ENCODE data around the gene ZNF286A.
"Not testable (repeated sequence)": the region's sequence is repeated elsewhere in the genome, so short reads cannot be mapped to it uniquely, and the experiment has no call there.

Gene ZNF286A

GRCh38 chr17:15699413-15699924 is at the start of gene ZNF286A:
Gene ZNF286A (plus strand): TSS chr17:15699752. CDS start chr17:15700330, 578 bp downstream.
- DNase-seq (ENCODE audit: low spot score) = peak; percentile 87

- no peak for DNase-seq (ENCODE audit: low spot score)
Measured at GRCh38 chr17:15649861-15650421, 49.6 kb upstream of the ZNF286A start.

- no peak for DNase-seq (ENCODE audit: low spot score)
Measured at GRCh38 chr17:15650741-15651582, 48.6 kb upstream of the ZNF286A start.

- peak; percentile 49 for DNase-seq (ENCODE audit: low spot score)
Measured at GRCh38 chr17:15651583-15652110, 47.9 kb upstream of the ZNF286A start.

DNA sequence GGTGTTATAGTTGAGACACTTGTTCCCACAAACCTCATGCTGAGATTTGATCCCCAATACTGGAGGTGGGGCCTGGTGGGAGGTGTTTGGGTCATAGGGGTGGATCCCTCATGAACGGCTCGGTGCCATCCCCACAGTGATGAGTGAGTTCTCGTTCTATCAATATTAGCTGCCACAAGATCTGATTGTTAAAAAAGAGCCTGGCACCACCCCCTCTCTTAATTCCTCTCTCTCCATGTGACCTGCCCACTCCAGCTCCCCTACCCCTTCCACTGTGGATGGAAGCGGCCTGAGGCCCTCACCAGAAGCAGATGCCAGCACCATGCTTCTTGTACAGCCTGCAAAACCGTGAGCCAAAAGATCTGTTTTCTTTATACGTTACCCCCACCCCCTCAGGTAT is 46.6 kb upstream of the ZNF286A start:
- no peak for DNase-seq (ENCODE audit: low spot score)

DNA sequence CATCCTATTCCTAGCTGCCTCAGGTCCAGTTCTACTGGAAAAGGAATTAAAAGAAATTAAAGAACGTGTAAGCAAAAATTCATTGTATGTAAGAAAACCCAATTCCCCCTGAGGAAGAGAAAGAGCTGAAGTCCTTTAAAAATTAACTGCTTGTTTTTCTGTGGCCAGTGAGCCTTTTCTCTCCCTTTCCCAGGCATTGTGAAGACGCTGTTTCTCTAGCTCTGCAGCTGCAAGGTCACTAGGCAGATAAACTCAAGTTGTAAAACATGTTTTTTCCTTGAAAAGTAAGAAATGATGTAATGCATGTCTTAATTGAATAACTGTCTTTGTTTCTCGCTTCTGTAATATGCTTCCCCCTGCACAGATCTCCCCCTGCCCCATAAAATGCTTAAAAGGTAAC is 45.2 kb upstream of the ZNF286A start:
- not testable (repeated sequence) for DNase-seq (ENCODE audit: low spot score)

DNA sequence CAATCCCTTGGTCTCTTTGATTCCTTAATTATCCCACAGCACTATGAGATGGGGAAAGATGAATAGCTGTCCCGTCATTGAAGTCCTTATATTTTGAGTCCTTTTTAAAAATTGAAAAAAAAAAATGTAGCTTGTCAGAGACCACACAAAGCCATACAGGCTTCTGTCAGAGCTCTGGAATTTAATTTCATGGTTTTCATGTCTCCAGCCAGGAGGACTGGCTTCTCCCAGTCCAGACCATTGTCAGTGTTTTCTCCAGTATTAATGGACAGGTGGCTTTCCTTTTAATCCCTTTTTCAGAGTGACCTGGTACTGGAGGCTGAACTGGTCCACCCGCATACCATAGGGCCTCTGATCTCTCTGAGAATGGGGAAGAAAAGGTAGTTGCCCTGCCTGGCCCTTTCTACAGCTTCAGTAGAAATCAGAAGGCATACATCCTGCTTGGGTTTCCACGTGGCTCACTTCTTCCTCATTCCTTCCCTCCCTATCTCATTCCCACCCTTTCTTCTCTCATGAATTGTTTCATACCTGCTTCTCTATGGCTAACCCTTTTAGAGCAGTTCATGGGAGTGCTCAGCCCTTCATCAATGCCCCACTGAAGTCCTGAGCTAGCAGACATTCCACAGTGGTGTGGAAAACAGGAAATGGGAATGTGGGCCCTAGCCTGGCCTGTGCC is 44.5 kb upstream of the ZNF286A start:
- DNase-seq (ENCODE audit: low spot score) = no peak

DNA sequence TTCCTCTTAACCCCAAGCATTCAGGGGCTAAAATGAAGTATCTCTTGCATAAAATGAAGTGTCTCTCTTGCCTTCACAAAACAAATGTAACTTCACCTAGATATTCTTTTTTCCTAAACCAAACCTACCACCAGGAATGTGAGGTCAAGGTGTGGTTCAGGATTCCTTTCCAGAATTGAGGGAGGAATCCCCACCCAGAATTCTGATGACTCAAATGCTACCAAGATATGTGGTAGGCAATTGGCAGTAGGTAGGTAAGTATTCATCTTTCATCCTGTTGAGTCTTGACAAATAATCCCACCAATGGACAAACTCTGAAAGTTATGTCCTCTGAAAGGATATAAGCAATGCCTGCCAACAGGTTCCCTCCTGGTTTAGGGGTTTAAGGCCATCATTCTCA is 41.7 kb upstream of the ZNF286A start:
- DNase-seq (ENCODE audit: low spot score) = no peak

- no peak for DNase-seq (ENCODE audit: low spot score)
Measured at GRCh38 chr17:15658296-15658695, 41.3 kb upstream of the ZNF286A start.

- no peak for DNase-seq (ENCODE audit: low spot score)
Measured at GRCh38 chr17:15659236-15659635, 40.3 kb upstream of the ZNF286A start.

- DNase-seq (ENCODE audit: low spot score) = no peak
Measured at GRCh38 chr17:15659663-15660062, 39.9 kb upstream of the ZNF286A start.

- DNase-seq (ENCODE audit: low spot score) = no peak
Measured at GRCh38 chr17:15660077-15660476, 39.5 kb upstream of the ZNF286A start.

DNA sequence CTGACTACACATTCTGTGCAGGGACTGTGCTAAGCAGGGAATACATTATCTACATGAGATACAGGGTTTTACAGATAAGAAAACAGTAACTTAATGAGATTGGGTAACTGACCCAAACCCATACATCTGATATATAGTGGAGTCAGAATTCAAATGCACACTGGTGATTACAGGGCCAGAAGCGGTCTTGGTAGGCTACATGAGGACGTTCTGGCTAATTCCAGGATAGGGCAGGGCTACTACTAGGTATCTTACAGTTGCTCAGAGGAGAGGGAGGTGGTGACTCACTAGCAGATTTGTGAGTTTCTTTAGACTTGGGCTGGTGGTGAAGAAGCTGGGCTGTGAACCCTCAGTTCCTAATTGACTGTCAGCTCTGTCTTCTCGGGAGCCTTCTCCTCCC is 36.9 kb upstream of the ZNF286A start:
- DNase-seq (ENCODE audit: low spot score) = no peak

GRCh38 chr17:15663176-15663575 is 36.4 kb upstream of the ZNF286A start:
- DNase-seq (ENCODE audit: low spot score) = no peak

DNA sequence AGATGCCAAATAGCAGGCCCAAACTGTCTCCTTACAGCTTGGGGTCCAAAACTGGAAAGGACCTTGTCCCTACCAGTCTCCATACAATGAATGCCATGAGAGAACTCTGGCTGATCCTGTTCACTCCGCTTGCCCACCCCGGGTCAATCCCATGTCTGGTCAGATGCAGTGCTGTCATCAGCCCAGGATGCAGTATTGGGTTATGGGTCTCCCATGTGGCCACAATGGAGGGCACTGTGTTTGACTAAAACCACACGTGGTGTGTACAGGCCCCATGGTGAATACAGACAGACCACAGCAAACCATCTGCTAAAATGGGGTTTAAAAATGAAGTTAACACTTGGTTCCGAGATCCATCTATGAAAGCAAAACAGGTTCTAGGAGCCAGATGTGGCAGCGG is 35.9 kb upstream of the ZNF286A start:
- no peak for DNase-seq (ENCODE audit: low spot score)

DNA sequence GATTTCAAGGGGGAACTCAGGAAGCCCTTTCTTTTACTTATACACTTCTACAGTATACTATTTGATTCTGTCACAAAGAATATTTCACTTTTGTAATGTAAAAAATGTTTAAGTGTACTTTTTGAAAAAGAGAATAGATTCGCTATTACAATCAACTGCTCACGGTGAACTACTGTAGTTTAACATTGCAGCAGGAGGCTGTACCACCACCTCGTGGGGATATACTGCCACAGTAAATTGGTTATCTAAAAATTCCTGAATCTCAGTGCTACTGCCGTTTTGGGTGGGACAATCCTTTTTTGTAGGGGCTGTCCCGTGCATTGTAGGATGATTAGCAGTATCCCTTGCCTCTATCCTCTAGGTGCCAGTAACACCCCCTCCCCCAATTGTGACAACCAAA is 30.0 kb upstream of the ZNF286A start:
- not testable (repeated sequence) for DNase-seq (ENCODE audit: low spot score)

GRCh38 chr17:15674640-15675039 is 24.9 kb upstream of the ZNF286A start:
- not testable (repeated sequence) for DNase-seq (ENCODE audit: low spot score)

DNA sequence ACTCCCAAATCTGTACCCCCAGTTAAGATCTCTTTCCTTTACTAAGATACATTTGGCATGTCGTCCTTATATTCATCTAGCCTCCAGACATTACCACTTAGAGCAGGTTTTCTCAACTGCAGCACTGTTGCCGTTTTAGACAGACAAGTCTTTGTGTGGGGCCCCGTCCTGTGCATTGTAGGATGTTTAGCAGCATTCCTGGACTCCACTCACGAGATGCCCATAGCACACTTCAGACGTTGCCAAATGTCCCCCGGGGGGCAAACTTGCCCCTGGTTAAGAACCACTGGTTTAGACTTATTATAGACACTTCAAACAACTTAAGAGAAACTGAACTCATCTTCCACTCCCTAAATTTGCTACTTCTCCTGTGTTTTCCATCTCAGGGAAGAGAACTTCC is 23.6 kb upstream of the ZNF286A start:
- not testable (repeated sequence) for DNase-seq (ENCODE audit: low spot score)

GRCh38 chr17:15683135-15683534 is 16.4 kb upstream of the ZNF286A start:
- DNase-seq (ENCODE audit: low spot score) = not testable (repeated sequence)

DNA sequence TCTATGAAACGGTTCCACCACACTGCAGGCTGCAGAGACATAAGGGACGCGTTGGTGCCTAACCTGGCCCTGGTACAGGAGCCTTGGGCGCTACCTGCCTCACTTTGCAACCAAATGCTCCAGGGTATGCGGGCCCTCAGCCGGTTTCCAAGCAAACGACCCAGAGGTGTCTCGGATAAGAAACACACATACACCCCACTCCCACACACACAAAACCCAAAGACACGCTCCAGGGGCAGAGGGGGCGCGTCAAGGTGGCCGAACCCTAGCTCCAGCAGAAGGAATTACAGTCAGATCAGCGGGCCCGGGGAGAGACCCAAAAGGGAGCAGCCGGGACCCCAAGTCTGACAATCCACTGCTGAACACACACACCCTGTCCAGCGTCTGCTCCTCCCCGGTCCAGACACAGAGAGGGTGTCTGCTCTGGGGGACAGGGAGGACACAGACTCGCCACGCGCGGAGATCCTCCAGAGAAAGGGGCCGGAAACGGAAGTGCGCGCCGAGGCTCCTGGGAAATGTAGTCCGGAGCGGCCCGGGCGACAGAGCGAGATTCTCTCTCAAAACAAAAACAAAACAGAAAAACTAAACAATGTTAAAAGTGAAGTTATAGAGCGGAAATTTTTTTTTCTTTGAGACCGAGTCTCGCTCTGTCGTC is 15.6 kb upstream of the ZNF286A start, which contains the start of gene TRIM16:
TRIM16 (minus strand) TSS at position 488 of the 655 bp plus-strand sequence. CDS start 32,702 bp downstream, outside the sequence.
- peak; percentile 19 for DNase-seq (ENCODE audit: low spot score)

GRCh38 chr17:15687494-15687893 is 12.1 kb upstream of the ZNF286A start:
- not testable (repeated sequence) for DNase-seq (ENCODE audit: low spot score)

DNA sequence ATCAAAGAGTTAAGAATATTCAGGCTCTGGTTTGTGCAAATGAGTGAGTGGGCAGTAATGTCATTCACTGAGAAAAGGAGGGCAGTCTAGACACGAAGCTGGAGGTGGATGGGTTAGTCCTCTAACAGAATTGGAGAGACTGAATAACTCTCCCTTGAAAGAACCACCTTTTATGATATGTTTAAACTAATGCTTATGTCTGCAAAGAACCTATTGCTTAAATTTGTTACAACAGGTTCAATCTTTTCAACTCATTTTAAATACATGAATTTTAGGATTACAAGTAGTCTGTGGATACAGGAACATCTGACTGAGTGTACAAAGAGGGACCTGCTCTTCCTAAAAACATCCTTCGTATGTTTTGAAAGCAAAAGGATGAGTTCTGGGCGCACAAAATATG is 585 bp upstream of the ZNF286A start:
- not testable (repeated sequence) for DNase-seq (ENCODE audit: low spot score)

Data from HuH-7 (cell line).